ENCODE results near the gene MRRF.

Gene MRRF, protein sequence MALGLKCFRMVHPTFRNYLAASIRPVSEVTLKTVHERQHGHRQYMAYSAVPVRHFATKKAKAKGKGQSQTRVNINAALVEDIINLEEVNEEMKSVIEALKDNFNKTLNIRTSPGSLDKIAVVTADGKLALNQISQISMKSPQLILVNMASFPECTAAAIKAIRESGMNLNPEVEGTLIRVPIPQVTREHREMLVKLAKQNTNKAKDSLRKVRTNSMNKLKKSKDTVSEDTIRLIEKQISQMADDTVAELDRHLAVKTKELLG
- 20.0 to 33.0 reads per million in 2 donors for total RNA-seq

- DNase-seq, result peak; percentile 71 to 94 (median 82)
These were observed at the start of gene MRRF, which contains the start of gene RBM18 for GRCh38 chr9:122264360-122265148. Gene MRRF (plus strand): TSS chr9:122264882. CDS start chr9:122270892, 6,010 bp downstream. Gene RBM18 (minus strand): TSS chr9:122264840. CDS start chr9:122261492, 3,348 bp downstream.

GRCh38 chr9:122215663-122216062 lies 49.0 kb upstream of the MRRF start:
- DNase-seq, result no peak

DNA sequence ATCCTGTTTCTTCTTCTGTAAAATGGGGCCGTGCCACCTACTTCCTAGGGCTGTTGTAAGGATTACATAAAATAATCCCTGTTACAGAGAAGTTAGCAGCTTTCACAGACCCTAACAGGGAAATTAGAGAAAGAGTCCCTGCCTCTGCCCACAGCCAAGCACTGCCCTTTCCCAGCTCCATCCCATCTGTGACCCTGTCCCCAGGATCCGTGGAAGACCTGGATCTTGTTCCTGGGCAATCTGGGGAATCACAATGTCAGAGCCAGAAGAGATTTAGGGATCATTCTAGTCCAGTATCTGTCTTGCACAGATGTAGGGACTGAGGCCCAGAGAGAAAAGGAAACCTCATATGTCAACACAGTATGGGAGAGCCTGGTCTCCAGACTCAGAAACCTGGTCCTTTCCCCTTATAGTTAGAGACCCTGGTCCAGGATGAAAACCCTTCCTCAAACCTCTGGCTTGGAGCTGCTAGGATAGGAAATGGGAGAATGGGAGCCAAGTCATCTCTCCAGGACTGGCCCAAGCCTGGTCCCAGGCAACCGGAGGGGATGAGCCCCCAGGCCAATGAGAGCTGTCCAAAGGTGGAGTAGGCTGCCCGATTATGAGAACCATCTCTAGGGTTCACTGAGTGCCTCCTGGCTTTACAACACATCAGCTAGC lies 48.4 kb upstream of the MRRF start:
- no peak for DNase-seq

GRCh38 chr9:122216798-122217418 lies 47.8 kb upstream of the MRRF start:
- no peak for DNase-seq

DNA sequence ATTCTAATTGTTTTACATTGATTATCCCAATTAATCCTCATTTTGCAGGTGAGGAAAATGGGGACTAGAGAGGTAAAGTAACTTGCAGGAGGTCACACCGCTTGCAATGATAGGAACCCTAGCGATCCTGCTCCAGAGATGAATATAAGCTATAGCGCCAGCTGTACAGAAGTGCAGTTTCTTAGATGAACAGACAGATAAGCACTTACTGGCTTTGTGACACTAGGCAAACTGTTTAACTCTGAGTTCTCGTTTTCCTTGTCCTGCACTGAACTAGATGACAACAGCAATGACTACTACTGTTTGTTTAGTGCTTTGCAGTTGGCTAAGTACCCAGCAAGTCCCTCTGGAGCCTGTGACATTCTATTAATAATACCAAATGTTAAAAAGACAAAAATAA lies 47.0 kb upstream of the MRRF start:
- DNase-seq, result peak in 1 of 5 experiments; percentile 36

DNA sequence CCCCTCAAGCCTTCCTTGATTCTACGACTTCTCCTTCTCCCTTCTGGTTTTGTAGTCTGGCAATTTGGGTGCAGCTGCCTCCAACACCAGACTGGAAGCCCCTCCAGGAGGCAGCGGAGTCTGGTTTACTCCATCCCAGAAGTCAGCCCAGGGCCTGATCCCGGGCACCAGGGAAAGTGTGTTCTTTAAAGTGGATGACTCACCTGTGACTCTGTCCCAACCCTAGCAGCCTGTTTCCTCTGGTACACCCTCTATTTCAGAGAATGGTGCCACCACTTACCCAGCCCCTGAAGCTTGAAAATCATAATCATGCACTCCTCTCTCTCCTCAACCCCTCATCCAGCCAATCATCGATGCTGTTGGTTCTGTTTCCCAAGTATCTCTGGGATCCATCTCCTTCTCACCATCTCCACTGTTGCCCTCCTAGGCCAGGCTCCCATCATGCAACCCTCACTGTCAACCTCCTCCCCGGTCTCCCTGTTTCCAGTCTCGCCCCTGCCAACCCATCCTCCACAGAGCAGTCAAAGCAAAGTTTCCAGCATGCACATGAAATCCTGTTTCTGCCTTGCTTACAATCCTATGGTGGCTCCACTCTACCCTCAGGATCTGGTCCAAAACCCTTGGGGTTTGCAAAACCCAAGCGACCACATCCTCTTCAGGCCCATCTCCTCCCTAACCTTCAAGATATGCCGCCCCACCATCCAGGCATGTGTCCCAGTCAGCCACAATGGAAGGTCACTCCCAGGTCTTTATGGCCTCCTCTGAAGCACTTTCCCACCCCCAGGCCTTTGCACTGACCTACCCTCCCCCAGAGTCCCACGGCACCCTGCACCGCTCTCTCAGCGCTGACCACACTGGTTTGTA lies 46.4 kb upstream of the MRRF start:
- no peak for DNase-seq

GRCh38 chr9:122218935-122219855 lies 45.5 kb upstream of the MRRF start:
- DNase-seq, result no peak

GRCh38 chr9:122219856-122220672 lies 44.6 kb upstream of the MRRF start:
- no peak for DNase-seq

GRCh38 chr9:122220673-122221182 lies 44.0 kb upstream of the MRRF start:
- DNase-seq, result no peak

GRCh38 chr9:122221183-122221811 lies 43.4 kb upstream of the MRRF start:
- DNase-seq, result no peak

DNA sequence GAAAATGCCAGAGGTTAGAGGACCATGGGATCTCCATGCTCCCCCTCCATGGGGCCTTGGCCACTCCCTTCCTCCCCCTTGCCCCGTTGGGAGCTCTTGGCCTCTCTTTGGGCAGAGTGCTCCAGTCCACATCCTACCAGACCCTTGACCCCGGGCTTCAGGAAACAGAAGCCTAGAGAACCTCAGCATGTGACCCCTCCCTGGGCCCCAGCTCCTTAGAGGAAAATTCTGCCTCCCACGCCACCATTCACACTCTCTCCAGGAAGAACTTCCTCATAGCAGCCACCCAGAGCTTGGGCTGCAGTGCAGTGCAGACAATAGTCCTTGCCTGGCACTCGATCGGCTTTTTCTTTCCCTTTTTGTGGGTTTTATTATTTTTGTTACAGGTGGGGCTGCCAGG lies 41.9 kb upstream of the MRRF start:
- no peak for DNase-seq

DNA sequence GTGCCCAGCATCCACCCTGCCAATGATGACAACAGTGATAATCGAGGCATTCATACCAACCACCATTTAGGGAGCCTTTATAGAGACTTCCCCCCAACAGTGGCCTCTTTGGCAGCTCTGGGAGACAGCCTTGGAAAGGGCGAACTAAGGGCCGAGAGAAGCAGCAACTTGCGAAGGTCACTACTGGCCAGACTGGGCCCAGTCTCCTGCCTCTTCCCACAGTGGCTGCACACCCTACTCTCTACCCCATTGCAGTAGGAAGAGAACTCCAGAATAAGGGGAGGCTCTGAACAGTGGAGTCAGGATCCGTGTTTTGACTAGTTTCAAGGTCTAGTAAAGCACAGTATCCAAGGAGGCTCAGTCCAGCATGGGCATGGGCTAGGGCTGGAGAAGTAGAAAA lies 41.2 kb upstream of the MRRF start:
- no peak for DNase-seq

DNA sequence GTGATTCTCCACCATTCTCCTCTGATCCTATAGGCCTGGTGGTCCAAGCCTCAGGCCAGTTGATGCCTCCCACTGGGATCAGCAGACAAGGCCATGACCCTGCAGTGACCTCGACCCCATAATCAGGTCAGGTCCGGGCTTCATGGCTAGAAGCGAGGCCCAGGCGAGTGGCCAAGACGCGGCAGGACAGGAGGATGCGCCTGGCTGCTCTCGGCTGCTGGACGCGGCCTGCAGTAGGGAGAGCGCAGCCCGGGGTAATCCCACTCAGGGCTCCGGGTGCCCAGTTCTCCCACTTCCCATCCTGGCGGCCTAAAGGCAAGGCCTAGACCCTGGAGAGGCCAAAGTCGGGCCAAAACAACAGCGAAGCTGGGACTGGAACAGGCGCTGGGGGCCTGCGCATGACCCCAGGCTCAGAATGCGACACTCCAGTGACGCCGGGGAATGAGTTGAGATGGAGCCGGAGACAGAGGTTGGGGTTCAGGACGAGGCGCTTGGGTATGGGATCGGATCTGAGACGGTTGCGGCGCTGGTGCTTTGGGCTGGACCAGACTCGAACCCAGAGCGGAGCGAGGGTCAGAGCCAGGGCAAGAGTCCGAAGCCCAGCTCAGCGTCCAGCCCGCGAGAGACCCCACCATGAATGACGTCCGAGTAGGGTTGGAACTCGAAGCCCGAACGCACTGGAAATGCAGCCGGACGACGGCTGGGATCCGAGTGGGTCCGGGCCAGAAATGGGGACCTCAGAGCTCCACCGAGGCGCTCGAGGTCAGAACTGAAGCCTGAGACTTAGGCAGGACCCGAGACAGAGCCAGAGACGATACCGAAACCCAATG lies 39.2 kb upstream of the MRRF start:
- DNase-seq, result no peak

DNA sequence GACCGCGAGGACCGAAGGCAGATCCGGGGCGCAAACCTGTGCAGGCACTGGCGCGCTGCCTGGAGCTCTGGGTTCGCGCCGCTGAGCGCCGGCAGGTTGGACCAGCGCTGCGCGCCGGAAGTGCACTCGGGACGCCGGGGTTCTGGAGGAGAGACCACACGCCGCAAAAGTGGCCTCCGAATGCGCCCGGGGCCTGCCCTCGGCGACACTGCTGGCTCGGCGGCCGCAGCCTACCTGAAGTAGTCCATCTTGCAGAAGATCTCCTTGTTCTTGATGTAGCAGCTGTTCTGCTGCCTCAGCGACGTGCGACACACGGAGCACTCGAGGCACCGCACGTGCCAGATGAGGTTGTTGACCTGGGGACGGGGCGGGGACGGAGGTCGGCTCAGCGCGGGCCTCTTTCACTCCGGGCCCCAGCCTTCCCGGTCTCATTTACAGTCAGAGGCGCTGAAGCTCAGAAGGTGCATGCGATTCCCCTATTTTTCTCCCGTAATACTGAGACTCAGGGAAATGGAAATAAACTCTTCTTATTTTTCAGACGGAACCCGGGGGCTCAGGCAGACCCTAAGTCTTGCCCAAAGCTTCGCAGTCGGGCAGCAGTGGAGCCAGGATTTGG lies 38.4 kb upstream of the MRRF start:
- no peak for DNase-seq

DNA sequence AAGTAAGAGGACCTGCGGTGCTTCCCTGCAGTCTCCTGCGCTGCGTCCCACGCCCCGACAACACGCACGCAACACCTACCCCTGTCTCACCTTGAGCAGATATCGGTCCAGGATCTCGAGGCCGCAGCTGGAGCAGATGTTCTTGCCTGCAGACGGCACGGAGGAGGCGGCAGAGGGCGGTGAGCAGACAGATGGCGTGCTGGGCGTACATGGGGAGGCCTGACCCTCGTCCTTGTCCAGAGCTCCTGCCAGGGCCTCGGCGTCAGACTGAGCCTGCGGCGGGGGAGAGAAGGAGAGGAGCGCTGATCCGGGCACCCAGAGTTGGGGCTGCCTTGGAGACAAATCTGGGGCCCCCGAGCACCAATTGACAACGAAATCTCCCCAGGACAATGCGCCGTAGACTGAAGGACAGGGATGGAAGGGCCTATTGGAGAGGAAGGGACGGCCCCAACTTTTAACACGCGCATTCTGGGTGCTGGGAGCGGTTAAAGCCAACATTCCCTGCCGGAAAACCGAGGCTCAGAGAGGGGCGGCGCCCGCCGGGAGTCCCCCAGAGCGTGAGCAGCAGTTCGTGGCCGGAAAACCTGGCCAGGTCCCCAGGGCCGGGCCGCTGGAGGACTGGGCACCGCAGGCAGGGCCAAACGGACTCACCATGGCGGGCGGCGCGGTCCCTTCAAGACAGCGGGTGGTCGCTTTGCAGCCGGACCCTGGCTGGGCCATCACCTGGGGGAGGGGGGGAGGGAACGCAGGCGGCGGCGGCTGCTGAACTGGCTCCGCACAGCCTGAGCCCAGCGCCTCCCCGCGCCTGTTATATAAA lies 37.7 kb upstream of the MRRF start:
- DNase-seq, result no peak

GRCh38 chr9:122227575-122227900 lies 37.1 kb upstream of the MRRF start:
- no peak for DNase-seq

GRCh38 chr9:122228191-122228567 lies 36.5 kb upstream of the MRRF start:
- no peak for DNase-seq

All from T-helper 2 cell (primary cell).